Raji (cell line): ENCODE results near the gene TPM4.

Experiments used
- POLR2A ChIP-seq: IDR thresholded peaks from 2 replicates; pipeline ENCODE4 v1.6.1; 2011; ENCODE audit warnings: low read depth, low read length, control low read depth; ENCODE audit not compliant: insufficient read depth

The TPM4 gene

DNA sequence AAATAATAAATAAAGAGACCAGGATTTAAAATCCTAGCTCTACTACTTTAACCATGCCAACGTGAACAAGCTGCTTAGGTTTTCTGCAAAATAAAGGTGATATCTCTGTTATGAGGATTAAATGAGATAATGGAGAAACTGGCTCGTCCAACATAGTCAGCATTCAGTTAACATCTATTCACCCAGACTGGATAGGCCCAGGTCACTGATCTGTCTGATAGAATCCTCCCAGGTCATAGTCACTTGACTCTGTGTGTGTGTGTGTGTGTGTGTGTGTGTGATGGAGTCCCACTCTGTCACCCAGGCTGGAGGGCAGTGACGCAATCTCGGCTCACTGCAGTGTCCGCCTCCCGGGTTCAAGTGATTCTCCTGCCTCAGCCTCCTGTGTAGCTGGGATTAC, 22.5 kb downstream of the TPM4 start:
- TF ChIP-seq POLR2A, result no peak

GRCh38 chr19:16100524-16100923, 24.2 kb downstream of the TPM4 start:
- no peak for TF ChIP-seq POLR2A

GRCh38 chr19:16104722-16105121, 28.4 kb downstream of the TPM4 start:
- TF ChIP-seq POLR2A, result no peak

DNA sequence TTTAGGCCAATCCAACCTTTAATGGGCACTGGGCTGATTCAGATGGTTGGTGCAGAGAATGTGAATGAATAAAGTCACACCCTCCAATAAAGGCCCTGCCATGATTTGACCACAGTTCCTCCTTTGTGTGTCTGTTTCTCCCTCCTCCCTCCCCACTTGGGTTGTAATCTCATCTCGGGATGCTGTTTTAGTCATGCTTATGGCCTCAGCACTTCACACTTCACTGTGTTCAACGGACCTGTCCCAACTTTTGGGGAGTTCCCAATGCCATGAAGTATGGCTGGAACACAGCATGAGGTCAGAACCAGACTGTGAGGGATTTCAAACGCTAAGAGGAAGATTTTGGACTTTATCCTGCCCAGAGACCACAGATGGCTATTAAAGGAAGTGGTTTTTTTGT, 29.8 kb downstream of the TPM4 start:
- no peak for TF ChIP-seq POLR2A

DNA sequence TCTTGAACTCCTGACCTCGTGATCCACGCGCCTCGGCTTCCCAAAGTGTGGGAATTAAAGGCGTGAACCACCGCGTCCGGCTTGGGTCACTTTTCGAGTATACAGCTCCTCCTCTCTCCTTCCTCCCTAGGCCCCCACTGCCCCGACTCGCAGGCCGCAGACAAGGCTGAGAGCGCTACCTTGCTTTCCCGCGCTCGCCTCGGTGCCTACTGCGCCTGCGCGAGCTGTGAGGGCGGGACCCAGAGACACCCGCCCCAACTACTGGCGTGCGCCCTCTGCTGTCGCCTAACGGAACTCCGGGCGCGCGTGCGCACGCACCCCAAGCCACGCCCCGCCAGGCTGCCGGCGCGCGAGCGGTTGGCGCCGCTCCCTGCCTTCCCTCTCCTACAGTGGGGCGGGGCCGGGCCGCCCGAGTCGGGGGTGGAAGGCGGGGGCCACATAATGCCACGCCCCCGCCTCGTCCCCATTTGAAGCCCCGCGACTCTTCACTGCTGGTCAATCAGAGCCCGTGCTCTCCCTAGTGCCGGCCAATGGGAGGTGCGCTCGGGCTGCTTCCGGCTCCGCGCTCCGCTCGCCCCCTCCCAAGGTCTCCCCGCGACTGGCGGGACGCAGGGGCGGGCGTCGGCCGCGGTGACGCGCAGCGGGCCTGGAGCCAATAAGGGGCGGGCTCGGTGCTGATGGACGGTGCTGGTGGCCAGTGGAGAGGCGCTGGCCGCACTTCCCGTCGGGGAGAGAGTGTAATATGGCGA, 35.0 kb downstream of the TPM4 start, which contains the start of gene RAB8A:
TSS of gene RAB8A (plus strand) at position 730 of the 749 bp plus-strand sequence. CDS start at position 743, 13 bp downstream.
- TF ChIP-seq POLR2A, result peak; percentile 79

DNA sequence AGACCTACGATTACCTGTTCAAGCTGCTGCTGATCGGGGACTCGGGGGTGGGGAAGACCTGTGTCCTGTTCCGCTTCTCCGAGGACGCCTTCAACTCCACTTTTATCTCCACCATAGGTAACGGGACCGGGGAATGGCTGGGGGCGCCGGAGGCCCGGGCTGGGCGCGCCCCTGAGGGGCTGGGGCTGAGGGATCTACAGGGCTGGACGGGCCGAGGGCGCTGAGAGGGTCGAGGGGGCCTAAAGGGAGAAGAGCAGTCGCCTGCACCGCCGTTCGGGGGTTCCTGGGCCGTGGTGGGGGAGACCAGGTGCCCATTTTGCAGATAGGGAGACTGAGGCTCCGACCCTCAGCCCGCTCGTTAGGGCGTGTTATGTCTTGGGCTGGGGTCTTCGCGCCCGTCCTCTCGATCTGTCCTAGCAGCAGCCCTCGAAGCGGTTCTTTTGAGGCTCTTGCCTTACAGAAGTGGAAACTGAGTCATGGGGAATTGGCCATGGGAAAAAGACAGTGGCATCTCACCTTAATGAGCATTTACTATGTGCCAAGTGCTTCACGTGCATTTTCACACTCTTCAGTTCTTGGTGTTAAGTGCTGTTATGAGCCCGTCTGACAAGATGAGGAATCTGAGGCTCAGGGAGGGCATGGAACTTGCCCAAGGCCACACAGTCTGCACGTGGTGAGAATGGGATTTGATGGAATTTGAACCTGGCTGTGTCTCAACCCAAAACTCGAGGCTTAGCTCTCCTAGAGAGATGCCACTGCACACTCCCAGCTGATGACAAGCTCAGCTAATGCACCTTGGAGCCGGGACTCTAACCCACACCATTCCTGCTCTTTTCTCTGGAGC, 35.8 kb downstream of the TPM4 start:
- peak; percentile 71 for TF ChIP-seq POLR2A

- TF ChIP-seq POLR2A, result no peak
Measured at GRCh38 chr19:16112778-16113177, 36.5 kb downstream of the TPM4 start.

- TF ChIP-seq POLR2A, result no peak
Measured at GRCh38 chr19:16113727-16114126, 37.4 kb downstream of the TPM4 start.

GRCh38 chr19:16115301-16116039, 39.2 kb downstream of the TPM4 start:
- no peak for TF ChIP-seq POLR2A

DNA sequence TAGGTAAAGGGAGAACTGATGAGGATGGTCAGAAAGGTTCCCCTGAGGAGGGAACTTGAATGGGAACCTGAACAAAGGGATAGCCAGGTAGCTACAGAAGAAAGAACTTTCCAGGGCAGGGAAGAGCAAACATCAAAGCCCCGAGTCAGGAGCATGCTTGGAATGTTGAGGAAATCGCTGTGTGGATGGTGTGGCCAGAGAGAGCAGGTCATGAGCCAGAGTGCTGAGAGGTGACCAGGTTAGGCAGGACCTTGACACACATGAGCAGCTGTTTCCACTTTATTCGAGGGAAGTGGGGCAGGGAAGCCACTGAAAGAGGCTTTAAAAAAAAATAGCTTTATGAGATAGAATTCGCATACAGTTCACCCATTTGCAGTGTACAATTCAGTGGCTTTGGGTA, 39.8 kb downstream of the TPM4 start:
- no peak for TF ChIP-seq POLR2A

GRCh38 chr19:16117594-16118033, 41.3 kb downstream of the TPM4 start:
- TF ChIP-seq POLR2A, result no peak

- TF ChIP-seq POLR2A, result peak; percentile 38; the same call in 1 of the 2 replicates
Measured at GRCh38 chr19:16118489-16119033, 42.3 kb downstream of the TPM4 start.

DNA sequence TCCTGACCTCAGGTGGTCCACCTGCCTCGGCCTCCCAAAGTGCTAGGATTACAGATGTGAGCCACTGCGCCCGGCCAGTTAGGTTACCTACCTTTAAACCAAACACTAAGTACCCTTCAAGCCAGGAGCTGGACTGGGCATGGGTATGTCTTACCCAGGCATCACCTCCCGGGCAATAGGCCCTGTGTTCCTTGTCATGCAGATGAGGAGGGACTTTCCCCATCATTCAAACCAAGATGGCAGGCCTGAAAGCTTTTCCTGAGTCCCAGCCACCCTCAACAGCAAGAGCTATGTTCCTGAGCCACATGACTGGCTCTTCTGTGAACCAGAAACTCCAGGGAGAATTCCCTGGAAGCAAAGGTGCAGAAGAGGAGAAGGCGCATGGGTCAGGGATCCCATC, 44.8 kb downstream of the TPM4 start:
- TF ChIP-seq POLR2A, result no peak

DNA sequence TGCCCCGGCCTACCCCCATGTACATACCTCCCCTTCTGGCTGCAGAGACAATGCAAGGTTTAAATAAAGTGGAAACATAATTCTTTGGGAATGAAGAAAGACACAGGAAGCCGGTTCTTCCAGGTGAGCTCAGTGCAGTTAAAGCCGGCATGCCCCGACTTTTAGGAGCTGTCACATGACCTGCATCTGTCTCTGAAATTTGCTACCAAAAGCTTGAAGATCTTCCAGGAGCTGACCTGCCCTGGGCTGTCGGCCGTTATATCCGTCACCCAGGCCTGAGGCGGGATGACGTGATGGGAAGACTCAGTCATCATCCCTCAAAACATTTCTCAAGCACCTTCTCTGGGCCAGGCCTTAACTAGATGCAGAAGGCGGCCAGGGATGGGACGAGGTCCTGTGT, 45.7 kb downstream of the TPM4 start:
- no peak for TF ChIP-seq POLR2A

DNA sequence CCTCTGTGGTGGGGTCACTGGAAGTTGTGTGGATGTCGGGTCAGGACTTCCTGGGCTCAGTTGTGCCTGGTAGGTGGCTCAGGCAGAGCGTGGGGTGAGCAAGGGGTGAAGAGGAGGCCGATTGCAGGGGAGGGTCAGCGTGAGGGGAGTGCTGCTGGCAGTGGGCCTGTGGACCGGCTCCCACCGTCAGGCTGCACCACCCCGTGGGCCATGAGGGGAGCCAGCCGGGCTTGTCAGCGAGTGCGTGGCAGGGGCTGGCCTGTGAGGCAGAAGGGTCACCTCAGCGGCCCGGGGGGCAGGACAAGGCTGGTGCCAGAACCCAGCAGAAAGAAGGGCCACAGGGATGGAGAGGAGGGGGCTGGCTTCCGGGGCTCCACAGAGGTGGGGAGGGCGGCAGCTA, 48.7 kb downstream of the TPM4 start:
- no peak for TF ChIP-seq POLR2A
